ENCODE results near the gene SALL3. TPM values are rescaled to one million over a fixed set of nuclear protein-coding genes. Genes with fewer than 3 reads are reported as not detected.

SALL3 gene
- total and polyA plus RNA-seq, 2 experiments from 2014 or later: 16.9 to 39.8 TPM

- H3K79me2 ChIP-seq (replicated peaks; ENCODE audit: insufficient read depth): peaks cover 22% of the 10 kb centered on the region
- H3K27me3 Mint-ChIP-seq (ENCODE audit: insufficient read depth, low read depth, poor library complexity): peaks cover 7% of the 10 kb centered on the region
- H4K20me1 ChIP-seq (replicated peaks; ENCODE audit: insufficient read depth): no peaks in the 10 kb centered on the region; the same call in 1 of the 2 replicates
- H3K36me3 ChIP-seq (ENCODE audit: insufficient read depth): peaks cover 34% of the 10 kb centered on the region
- H3K36me3 Mint-ChIP-seq (ENCODE audit: low read depth): peaks cover 47% of the 10 kb centered on the region
- no peak overlapping the region for H2AFZ ChIP-seq
- H3K4me2 ChIP-seq: no peak overlapping the region
- DNase-seq (ENCODE audit: low spot score) (peak; percentile 63), ATAC-seq (no peak)
- no peaks in the 10 kb centered on the region for H3K27me3 ChIP-seq (ENCODE audit: insufficient read depth)
- H3K9me3 Mint-ChIP-seq: no peaks in the 10 kb centered on the region
- 0 out of 2 replicates have a peak overlapping the region, but pooled peaks have one; percentile 5 for H3K27ac ChIP-seq (ENCODE audit: low read depth)
- peaks cover 9% of the 10 kb centered on the region for H3K4me1 Mint-ChIP-seq
- H3K4me3 Mint-ChIP-seq: no peak overlapping the region
- no peaks in the 10 kb centered on the region for H3K9me2 ChIP-seq (ENCODE audit: insufficient read depth)
- H3K27ac Mint-ChIP-seq: no peak overlapping the region
- TF ChIP-seq CTCF (conservative IDR thresholded peaks at IDR 0.05; ENCODE audit: low read depth in 2 of 2) (peak; percentile 46 to 51), ZNF462 (CRISPR knock-in tag; IDR thresholded peaks at IDR 0.05) (no peak), REST (IDR thresholded peaks at IDR 0.05; ENCODE audit: unreplicated experiment) (no peak), EZH2 (IDR thresholded peaks at IDR 0.05; ENCODE audit: low read depth, unreplicated experiment) (no peak), CREB1 (CRISPR knock-in tag; IDR thresholded peaks at IDR 0.05; ENCODE audit: low read depth) (0 out of 2 replicates have a peak, but pooled peaks have one; percentile 48)
- TF ChIP-seq, protein P1, sequence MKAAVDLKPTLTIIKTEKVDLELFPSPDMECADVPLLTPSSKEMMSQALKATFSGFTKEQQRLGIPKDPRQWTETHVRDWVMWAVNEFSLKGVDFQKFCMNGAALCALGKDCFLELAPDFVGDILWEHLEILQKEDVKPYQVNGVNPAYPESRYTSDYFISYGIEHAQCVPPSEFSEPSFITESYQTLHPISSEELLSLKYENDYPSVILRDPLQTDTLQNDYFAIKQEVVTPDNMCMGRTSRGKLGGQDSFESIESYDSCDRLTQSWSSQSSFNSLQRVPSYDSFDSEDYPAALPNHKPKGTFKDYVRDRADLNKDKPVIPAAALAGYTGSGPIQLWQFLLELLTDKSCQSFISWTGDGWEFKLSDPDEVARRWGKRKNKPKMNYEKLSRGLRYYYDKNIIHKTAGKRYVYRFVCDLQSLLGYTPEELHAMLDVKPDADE (IDR thresholded peaks at IDR 0.05): no peak
- no peaks in the 10 kb centered on the region for H3K4me1 ChIP-seq (ENCODE audit: insufficient read depth)
- H3F3A ChIP-seq (replicated peaks; ENCODE audit: low read depth): no peaks in the 10 kb centered on the region
- H3K4me3 ChIP-seq: no peak overlapping the region
Measured at GRCh38 chr18:78998371-78999071, 18.9 kb downstream of the SALL3 start.

Measured in GM23338 (cell line).